Hematopoietic multipotent progenitor cell treated with erythropoietin and hydrocortisone succinate and interleukin-3 and kit ligand, for 17 days (in vitro differentiated cells): ENCODE measurements around the gene PSMB11.

Experiments used
- DNase-seq: peaks from one replicate; pipeline ENCODE4 v3.0.0-alpha.2; 2015; ENCODE audit warnings: low spot score

Gene PSMB11

GRCh38 chr14:23043754-23044153 lies 1.7 kb downstream of the PSMB11 start:
- no peak for DNase-seq

DNA sequence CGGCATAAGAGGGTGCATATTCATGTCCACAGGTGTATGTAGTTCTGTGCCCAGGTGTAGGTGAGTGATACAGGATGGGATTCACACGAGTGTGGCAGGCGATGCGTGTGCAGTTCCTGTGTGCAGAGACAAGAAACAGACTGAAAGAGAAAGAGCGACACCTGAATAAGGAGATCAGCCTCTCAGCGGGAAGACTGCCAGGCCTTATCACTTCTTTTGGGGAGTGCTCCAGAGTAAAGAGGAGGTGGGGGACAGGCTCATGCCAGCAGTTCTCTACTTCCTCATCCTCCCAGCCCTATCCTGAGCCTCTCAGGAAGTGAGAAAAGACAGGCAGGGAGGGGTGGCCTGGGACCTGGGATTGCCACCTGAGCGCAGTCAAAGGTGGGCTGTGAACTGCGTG lies 2.8 kb downstream of the PSMB11 start:
- no peak for DNase-seq

DNA sequence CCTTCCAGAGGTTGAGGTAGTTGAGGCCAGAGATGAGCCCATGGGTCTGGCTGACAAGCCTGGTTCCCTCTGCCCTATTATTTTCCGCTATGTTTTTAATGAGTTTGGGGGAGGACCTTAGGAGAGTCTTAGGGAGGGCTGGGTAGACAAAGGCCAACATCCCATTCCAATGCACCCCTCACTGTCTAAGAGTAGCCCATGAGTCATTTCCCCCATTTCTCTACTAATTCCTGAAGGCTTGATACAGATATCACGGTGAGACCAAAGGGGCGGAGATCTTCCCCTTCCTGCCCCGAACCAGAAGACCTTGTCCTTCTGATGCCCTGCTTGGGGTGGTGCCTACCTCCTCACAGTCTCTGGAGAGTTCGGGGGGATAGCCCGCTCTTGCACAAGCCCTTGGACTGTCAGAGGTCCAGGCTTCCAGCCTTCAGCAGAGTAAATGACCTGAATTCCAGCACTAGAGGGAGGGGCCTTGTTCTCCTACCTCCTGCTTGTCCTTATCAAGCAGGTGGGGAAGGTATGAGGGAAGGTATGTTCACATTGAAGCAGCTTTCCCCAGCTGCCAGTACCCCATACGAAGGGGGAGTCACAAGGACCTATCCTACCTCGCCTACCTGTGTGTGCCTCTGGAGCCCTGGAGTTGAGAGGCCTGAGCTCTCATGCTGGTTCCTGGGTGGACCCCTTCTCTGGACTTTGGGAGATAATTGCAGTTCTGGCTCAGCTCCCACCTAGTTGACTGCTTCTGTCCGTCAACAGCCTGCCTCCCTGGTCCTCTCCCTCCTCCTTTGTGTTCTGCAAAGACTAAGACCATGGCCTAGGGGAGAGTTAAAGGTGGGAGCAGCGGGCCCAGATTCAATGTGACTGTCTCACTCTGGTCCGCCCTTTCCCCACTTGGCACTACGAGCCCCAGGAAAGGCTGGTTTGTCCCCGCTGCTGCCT lies 3.7 kb downstream of the PSMB11 start:
- no peak for DNase-seq

DNA sequence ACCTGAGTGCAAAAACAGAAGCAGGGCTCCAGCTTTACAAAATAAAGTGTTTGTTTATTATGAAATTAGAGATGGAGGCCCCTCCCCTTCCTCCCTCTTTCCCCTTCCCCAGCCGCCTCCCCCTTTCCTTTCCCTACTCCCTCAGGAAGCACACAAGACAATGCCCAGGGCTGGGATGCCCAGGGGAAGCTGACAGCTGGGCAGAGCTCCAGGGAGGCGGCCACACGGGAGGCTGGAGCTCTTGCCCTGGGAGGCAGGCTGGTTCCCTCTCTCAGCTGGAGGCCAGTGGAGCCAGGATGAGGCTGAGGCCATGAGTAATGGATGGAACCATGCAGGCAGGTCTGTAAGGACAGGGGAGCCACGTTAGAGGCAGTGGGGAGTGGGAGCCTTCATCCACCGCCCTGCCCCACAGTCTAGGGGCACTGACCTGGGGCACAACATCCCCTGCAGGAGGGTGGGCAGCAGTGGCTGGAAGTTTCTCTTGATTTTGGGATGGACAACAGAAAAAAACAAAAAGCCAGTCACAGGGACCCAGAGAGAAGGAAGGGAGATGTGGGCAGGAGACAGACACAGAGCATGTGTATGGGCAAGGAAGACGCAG lies 5.1 kb downstream of the PSMB11 start:
- DNase-seq, result no peak

DNA sequence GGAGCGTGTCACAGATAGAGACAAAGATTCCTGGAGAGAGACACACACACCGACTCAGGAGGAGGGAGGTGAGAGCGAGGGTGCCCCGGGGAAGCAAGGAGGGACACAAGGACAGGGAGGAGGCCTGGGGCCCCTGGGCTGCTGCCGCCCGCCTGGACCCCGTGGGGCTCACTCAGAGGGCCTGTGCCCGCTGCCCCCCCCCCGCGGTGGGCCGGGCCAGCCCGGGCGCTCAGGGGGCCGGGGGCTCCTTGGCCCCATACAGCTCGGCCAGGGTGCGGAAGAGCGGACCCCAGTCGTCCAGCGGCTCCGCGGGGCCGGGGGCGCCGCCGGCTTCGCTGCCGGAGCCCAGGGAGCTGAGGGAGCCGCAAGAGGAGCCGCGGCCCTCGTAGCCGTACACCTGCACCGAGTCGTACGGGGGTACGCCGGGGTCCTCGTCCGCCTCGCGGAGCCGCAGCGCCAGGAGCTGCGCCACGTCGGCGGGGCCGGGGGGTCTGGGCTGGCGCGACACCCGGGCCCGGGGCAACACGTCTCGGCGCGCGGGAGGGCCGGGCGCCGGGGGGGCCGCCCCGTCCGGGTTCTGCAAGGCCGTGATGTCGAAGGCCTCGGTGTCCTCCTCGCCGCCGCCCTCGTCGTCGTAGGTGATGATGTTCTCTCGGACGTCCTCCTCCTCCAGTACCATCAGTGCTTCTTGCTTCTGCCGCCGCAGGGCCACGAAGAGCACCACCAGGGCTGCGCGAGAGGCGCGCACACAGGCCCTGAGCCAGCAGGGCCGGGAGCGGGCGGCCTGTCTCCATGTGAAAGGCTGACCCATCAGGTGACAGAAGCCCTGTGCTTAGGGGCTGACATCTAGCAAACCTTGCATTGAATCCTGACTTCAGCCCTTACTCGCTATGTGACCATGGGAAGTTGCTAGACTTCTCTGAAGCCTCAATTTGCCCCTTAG lies 6.0 kb downstream of the PSMB11 start:
- no peak for DNase-seq

DNA sequence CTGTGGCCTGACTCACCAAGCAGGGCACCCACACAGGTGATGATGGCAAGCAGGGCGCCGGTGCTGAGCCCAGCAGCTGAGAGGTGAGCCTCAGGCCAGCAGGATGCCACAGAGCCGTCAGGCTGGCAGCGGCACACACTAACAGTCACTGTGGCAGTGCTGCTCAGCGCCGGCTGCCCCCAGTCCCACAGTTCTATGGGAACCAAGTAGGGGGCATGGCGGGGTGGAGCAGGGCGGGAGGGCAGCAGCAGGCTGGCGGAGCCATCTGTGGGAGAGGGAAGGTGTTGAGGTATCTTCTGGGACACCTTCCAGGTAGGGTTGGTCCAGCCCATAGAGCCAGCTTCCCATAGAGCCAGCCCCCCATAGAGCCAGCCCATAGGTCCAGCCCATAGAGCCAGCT lies 7.0 kb downstream of the PSMB11 start:
- DNase-seq, result no peak

DNA sequence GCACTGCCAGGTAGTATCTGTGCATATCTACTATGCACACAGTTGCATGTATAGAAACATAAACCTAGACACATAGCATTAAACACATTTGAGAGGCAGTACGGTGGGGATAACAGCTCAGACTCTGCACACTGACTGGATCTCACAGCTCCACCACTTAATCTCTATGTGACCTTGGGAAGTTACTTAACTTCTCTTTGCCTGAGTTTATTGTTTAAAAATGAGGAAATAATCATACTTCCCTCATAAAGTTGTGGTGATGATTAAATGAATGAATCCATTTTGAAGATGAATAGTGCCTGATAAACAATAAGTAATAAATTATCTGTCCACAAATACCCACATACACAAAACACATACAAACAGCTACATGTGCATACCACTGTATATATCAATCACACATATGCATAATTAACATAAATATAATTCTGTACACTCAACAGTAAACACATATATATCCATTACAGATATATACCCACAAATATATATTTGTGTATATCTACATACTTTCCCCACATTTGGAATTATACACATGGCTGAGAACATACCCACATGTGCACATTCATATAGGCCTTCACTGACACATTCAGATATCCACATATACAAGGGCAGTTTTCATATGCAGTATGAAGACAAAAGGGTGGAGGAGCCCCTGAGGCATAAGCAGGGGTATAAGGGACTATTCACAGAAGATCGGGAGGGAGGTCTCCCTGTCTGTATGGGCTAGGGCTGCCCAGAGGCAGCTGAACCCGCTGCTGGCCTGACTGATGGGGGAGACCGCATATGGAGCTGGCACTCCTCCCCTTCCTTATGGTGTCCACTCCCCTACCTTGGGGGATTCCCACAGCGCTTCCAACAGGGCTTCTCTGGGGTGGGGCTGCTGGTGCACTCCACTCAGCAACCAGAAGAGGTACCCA lies 9.4 kb downstream of the PSMB11 start:
- no peak for DNase-seq

DNA sequence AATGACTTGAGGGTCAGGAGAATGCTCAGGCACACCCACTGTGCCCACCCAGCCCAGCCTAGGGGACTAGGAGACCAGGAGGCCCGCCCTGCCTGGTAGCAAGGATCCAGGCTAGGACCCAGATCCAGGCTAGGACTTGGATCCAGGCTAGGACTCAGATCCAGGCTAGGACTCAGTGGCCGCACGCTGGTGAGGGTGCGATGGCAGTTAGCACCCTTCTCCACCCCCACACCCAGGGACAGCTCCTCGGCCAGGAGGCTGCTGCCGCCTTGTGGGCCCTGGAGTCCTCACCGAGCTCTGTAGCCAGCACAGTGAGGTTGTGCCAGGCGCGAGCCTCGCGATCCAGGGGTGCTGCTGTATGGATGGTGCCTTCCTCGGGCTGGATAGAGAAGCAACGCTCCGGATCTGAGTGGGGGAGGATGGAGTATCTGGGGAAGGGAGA lies 10.2 kb downstream of the PSMB11 start:
- no peak for DNase-seq

GRCh38 chr14:23052671-23053070 lies 10.7 kb downstream of the PSMB11 start:
- DNase-seq, result no peak

GRCh38 chr14:23053426-23053825 lies 11.4 kb downstream of the PSMB11 start:
- DNase-seq, result no peak

DNA sequence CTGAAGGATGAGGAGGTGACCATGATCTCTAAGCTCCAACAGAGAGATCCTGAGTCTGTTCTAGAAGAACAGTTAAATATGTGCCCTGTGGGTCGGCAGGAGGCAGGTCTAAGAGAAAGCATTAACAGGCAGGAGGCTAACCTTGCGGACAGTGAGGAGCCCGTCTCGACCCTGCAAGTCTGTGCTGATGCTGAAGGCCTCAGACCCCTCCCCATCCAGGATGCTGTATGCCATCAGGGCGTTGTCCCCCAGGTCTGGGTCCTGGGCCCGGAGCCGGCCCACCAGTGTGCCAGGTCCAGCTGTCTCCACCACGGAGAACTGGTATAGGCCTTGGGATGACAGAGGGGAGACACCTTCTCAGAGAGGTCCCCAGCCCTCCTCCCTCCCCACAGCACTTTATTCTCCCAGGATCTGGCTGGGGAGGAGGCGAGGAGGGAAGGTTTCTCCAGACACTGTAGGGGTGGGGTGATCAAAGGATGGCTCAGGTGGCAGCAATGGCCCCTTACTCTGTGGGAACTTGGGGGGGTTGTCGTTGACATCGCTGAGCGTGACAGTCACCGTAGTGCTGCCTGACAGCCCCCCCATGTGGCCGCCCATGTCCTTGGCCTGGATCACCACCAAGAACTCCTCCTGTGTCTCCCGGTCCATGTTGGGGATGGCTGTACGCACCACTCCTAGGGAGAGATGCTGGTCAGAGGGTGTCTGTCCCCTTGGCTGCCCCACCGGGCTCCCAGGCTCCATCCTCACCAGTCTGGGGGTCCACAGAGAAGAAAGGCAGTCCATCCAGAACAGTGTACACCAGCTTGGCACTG lies 12.2 kb downstream of the PSMB11 start:
- no peak for DNase-seq

DNA sequence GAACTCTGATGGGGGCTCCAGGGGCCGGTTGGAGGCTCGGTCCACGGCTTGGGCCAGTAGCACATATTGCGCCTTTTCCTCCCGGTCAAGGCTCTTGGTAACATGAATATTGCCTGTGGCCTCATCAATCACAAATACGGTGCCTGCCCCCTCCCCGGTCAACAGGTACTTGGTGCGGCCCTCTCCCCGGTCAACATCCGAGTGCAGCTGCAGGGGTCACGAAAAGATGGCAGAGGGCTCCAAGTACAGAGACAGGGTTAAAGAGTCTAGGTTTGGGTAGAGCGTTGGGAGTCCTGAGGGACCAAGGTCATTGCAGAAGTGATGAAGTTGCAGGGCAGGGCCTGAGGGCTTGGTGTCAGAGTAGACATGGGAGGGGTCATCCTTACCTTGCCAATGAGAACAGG lies 13.1 kb downstream of the PSMB11 start:
- DNase-seq, result no peak

DNA sequence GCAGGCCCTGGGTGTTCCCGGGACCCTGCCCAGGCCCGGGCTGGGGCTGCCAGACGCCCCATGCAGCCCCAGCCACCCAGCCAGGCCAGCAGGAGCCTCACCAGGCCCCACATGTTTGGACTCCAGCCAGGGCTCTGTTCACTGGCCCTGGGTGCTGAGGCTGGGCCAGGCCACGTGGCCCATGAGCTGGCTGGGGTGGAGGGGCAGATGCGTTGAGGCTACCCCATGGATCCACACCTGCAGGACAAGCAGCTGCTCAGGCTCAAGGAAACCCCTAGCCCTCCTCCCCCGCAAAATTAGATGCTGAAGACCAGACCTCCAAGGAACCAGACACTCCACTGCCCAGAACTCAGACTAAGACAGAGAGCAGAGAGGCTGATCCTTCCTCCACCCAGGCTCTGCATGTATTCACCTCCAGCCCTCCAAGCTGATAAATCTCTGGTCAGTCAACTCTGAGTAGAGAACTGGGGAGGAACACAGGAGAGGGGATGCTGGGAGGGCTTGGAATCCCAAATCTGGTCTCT lies 13.7 kb downstream of the PSMB11 start:
- DNase-seq, result no peak

DNA sequence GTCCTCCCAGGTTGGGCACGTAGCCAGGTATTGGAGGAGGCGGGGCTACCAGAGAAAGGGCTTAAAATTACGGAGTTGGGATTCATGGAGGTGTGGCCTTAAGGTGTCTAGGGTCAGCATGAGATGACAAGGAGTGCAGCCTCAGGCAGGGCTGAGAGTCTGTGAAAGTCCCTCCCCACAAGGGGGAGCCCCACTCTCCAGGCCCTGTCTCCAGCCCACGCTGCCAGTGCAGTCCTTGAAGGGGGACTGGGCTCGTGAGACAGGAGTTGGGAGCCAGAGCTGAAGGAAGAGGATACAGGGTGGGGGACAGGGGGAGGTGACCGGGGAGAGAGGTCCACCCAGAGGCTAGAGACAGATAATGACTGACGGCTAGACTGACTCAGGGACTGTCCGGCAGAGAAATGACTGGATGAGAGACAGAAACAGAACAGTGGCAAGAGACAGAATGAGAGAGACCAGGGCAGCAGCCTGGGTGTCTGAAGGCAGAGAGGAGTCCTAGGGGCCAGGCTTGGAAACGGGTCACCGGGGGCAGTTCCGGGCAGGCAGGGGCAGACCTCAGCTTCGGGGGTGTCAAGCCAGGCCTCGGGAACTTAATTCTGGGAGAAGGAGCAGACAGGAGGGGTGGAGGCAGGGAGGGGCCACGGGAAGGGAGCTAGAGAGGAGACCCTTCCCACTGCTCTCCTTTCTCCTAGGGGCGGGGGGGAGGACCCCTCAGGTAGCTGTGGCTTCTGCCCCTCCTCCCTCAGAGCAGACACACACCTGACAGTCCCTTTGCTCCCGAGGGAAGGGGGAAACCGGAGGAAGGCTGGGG lies 14.3 kb downstream of the PSMB11 start:
- peak; percentile 79 for DNase-seq

GRCh38 chr14:23056956-23057756 lies 15.1 kb downstream of the PSMB11 start, which contains the start of gene CDH24:
Gene CDH24, minus strand, starts transcription at chr14:23057520. Its CDS starts 1,787 bp downstream, at chr14:23055733.
- peak; percentile 28 for DNase-seq

DNA sequence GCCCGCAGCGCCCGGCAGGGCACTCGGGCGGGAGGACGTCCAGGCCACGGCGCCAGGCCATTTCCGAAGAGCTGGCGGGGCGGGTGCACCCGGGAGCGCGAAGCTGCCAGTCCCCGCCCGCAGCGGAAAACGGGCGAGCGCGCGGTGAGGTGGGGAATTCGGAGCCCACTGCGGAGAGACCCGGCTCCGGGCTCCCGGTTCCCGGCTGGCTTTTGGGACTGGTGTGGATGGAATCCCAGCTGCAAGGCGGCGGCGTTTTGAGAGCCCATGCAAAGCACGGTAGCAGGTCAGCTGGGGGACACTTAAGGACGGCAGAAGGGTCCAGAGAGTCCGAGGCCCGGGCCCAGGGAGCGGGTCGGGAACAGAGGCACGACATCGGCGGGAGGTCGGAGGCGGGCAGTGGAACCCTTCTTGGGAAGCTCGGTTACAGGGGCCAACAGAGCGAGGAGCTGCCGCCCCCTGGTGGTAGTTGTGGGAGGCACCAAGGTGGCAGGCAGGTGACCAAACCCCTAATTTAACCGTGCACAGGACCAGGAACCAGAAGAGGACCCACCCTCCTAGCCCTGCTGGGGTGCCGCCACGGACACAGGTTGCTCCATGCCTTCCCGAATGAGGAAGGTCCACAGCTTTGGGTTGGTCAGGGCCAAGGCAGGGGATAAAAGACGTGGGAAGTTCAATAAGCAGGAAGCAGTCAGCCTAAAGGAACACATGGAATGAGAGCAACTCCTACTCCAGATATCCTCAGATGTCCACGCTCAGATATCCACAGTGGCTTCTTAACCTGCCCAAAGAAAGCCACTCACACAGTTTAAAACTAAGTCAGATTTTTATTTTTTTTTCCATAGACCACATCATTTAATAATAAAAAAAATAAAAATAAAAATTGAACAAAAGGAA lies 16.0 kb downstream of the PSMB11 start:
- DNase-seq, result peak; percentile 90
